HEK293T (cell line): Measurements from ENCODE around the gene PAX7.

Experiments used
- CTCF ChIA-PET: fragments of 350-600 bp; formaldehyde crosslinking; extraction: SDS; loops from one replicate; lab custom pipeline; 2021; ENCODE audit warnings: antibody characterized with exemption, inconsistent platforms; lab: Yijun Ruan, JAX
- POLR2A ChIA-PET: fragments of 350-600 bp; formaldehyde crosslinking; extraction: SDS; loops from one replicate; lab custom pipeline; 2020; ENCODE audit warnings: antibody characterized with exemption, inconsistent platforms; lab: Yijun Ruan, JAX
- DNase-seq: peaks from one replicate; pipeline ENCODE4 v3.0.0; 2012; ENCODE audit warnings: mixed read lengths; ENCODE audit errors: extremely low spot score
- ARNT ChIP-seq: fragments of 450-650 bp; IDR thresholded peaks from 2 replicates; pipeline ENCODE4 v1.6.1; 2017; ENCODE audit warnings: mild to moderate bottlenecking
- BHLHE40 ChIP-seq: fragments of 450-650 bp; IDR thresholded peaks from 2 replicates; pipeline ENCODE4 v1.6.1; 2016; ENCODE audit warnings: mild to moderate bottlenecking, moderate library complexity, borderline replicate concordance
- CTBP1 ChIP-seq: fragments of 450-650 bp; IDR thresholded peaks from 2 replicates; pipeline ENCODE4 v1.6.1; 2016; ENCODE audit warnings: borderline replicate concordance
- ELF4 ChIP-seq: fragments of 450-650 bp; IDR thresholded peaks from 2 replicates; pipeline ENCODE4 v1.6.1; 2017; ENCODE audit warnings: antibody characterized with exemption
- FOXA1 ChIP-seq: fragments of 450-650 bp; IDR thresholded peaks from 2 replicates; pipeline ENCODE4 v1.6.1; 2016; ENCODE audit warnings: mild to moderate bottlenecking
- FOXK2 ChIP-seq: fragments of 450-650 bp; IDR thresholded peaks from 2 replicates; pipeline ENCODE4 v1.6.1; 2016; ENCODE audit warnings: mild to moderate bottlenecking
- FOXM1 ChIP-seq: fragments of 450-650 bp; IDR thresholded peaks from 2 replicates; pipeline ENCODE4 v1.6.1; 2017; ENCODE audit warnings: mild to moderate bottlenecking, borderline replicate concordance
- HDGF ChIP-seq: fragments of 450-650 bp; IDR thresholded peaks from 2 replicates; pipeline ENCODE4 v1.6.1; 2017; ENCODE audit warnings: antibody characterized with exemption, borderline replicate concordance
- L3MBTL2 ChIP-seq: fragments of 450-650 bp; conservative IDR thresholded peaks from 2 replicates; pipeline ENCODE4 v1.6.1; 2016; ENCODE audit warnings: mild to moderate bottlenecking
- LEF1 ChIP-seq: fragments of 450-650 bp; IDR thresholded peaks from 2 replicates; pipeline ENCODE4 v1.6.1; 2017; ENCODE audit warnings: mild to moderate bottlenecking, borderline replicate concordance
- NFRKB ChIP-seq: fragments of 450-650 bp; IDR thresholded peaks from 2 replicates; pipeline ENCODE4 v1.6.1; 2016; ENCODE audit warnings: mild to moderate bottlenecking, moderate library complexity
- SP1 ChIP-seq: fragments of 450-650 bp; IDR thresholded peaks from 2 replicates; pipeline ENCODE4 v1.6.1; 2017
- SUZ12 ChIP-seq: fragments of 450-650 bp; IDR thresholded peaks from 2 replicates; pipeline ENCODE4 v1.6.1; 2016; ENCODE audit warnings: mild to moderate bottlenecking
- TARDBP ChIP-seq: fragments of 450-650 bp; IDR thresholded peaks from 2 replicates; pipeline ENCODE4 v1.6.1; 2016
- ZNF384 ChIP-seq: fragments of 450-650 bp; IDR thresholded peaks from 2 replicates; pipeline ENCODE4 v1.6.1; 2016
- TF ChIP-seq, protein P1 (sequence below): fragments of 450-650 bp; IDR thresholded peaks from 2 replicates; pipeline ENCODE4 v1.6.1; 2016

The PAX7 gene

GRCh38 chr1:18606443-18607288, 24.0 kb upstream of the PAX7 start:
- no peak for DNase-seq
- POLR2A ChIA-PET, result no interaction called here

GRCh38 chr1:18607289-18607760, 23.3 kb upstream of the PAX7 start:
- ChIA-PET POLR2A (no interaction called here), CTCF (interaction anchor here (0.6 to 2.5 kb wide), 3 partner anchors 10 to 267 kb away, joined by 3 to 5 read pairs (median 3); no protein-coding TSS in a partner anchor)
- DNase-seq, result no peak
- TF ChIP-seq ARNT (no peak), ELF4 (no peak), SP1 (no peak), TARDBP (no peak), FOXK2 (no peak), CTBP1 (no peak), FOXA1 (no peak), NFRKB (no peak), ZNF384 (no peak), FOXM1 (no peak), LEF1 (no peak), HDGF (no peak), SUZ12 (no peak), L3MBTL2 (no peak), BHLHE40 (no peak)
- TF ChIP-seq, protein P1, sequence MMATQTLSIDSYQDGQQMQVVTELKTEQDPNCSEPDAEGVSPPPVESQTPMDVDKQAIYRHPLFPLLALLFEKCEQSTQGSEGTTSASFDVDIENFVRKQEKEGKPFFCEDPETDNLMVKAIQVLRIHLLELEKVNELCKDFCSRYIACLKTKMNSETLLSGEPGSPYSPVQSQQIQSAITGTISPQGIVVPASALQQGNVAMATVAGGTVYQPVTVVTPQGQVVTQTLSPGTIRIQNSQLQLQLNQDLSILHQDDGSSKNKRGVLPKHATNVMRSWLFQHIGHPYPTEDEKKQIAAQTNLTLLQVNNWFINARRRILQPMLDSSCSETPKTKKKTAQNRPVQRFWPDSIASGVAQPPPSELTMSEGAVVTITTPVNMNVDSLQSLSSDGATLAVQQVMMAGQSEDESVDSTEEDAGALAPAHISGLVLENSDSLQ, result no peak

More at GRCh38 chr1:18606443-18607288, 24.0 kb upstream of the PAX7 start:
- CTCF ChIA-PET, result interaction anchor here (0.7 to 2.5 kb wide), 2 partner anchors 9 to 38 kb away, joined by 3 to 5 read pairs; no protein-coding TSS in a partner anchor
- TF ChIP-seq ELF4 (no peak), FOXA1 (no peak), FOXM1 (no peak), ARNT (no peak)
- TF ChIP-seq, protein P1, result no peak

DNA sequence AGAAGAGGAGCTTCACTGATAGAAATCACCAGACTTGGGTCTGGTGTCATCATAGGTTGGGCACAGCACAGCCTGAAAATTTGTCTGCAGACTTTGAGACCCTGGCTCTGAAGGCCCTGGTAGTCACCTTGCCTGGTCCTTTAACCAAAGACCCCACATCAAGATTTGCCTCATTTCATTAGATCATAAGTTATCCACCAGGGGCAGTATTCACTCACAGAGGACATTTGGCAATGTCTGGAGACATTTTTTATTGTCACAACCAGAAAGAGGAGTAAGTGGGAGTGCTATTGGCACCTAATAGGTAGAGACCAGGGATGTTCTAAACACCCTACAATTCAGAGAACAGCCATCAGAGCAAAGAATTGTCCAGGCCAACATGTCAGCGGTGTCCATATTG, 22.1 kb upstream of the PAX7 start:
- ChIA-PET POLR2A (no interaction called here), CTCF (interaction anchor here (2.5 kb wide), 1 partner anchor 11 kb away, joined by 5 read pairs; no protein-coding TSS in a partner anchor)
- TF ChIP-seq ELF4, result no peak
- TF ChIP-seq CTBP1, result no peak
- no peak for TF ChIP-seq NFRKB
- no peak for TF ChIP-seq BHLHE40
- TF ChIP-seq, protein P1, result no peak
- TF ChIP-seq L3MBTL2, result no peak
- no peak for TF ChIP-seq LEF1
- no peak for TF ChIP-seq HDGF
- no peak for TF ChIP-seq SP1
- no peak for TF ChIP-seq TARDBP
- no peak for TF ChIP-seq ARNT
- TF ChIP-seq FOXM1, result no peak
- TF ChIP-seq FOXA1, result no peak
- no peak for TF ChIP-seq SUZ12
- TF ChIP-seq FOXK2, result no peak
- DNase-seq, result no peak

DNA sequence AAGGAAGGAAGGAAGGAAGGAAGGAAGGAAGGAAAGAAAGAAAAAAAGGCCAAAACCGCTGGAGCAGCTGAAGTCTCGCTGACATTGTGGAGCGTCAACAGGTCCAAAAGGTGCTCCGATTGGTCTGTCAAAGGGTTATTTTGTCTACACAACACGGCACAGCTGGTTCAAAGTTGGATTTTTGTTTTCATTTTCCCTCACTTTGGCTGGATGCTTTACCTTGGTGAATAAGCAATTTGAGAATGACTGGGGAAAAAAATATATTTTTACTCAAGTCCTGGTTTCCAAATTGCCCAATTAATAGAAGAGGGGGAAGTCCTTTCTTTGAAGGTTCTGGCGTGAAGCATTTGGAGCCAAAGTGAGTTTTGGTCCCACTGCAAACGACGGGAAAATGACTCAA, 19.3 kb upstream of the PAX7 start:
- ChIA-PET CTCF (no interaction called here), POLR2A (no interaction called here)
- no peak for DNase-seq
- TF ChIP-seq ARNT, result no peak
- TF ChIP-seq L3MBTL2, result no peak
- no peak for TF ChIP-seq ZNF384
- no peak for TF ChIP-seq HDGF
- TF ChIP-seq ELF4, result no peak
- TF ChIP-seq FOXA1, result no peak
- no peak for TF ChIP-seq NFRKB
- TF ChIP-seq CTBP1, result no peak
- TF ChIP-seq, protein P1, result no peak
- TF ChIP-seq LEF1, result no peak
- TF ChIP-seq TARDBP, result no peak
- TF ChIP-seq SP1, result no peak
- no peak for TF ChIP-seq FOXK2
- no peak for TF ChIP-seq SUZ12
- TF ChIP-seq BHLHE40, result no peak
- no peak for TF ChIP-seq FOXM1

DNA sequence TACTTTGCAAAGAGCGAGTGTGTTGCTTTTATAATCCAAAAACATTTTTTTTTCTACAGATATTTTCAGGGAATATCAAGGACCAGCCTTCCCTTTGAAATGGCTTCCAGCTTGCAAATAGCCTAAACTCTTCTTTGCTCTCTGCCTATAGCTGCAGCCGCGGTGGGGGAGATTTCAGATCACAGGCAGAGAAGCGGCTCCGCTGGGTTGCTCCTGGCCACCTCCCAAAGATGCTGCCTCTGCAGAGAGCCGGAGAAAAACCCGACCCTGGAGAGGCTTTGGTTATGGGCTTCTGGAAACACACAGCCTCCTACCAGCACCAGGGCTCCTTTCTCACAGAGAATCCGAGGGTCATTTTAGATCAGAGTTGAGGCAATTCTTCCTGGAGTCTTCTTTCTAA, 18.6 kb upstream of the PAX7 start:
- CTCF ChIA-PET, result interaction anchor here (2.0 kb wide), 1 partner anchor 15 kb away, joined by 8 read pairs; no protein-coding TSS in a partner anchor
- no peak for DNase-seq
- TF ChIP-seq SP1, result no peak
- TF ChIP-seq BHLHE40, result no peak
- no peak for TF ChIP-seq CTBP1
- POLR2A ChIA-PET, result no interaction called here
